ENCODE data around the gene CRYBG2.

CRYBG2 gene

DNA sequence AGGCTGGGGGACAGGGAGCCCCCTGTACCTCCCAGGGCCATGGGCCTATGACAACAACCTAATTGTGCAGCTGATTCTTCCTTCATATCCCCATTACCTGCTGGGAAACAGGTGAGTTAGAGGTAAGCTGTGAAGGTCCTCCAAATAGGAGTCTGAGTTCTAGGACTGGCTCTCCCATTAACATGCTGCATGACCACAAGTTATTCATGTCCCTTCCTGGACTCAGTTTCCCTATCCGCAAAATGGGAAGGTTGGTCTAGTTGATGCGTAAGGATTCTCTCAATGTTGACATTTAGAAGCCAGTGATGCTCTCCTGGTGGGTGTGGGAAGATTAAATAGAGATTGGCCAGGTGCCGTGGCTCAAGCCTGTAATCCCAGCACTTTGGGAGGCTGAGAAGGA, 14.6 kb upstream of the CRYBG2 start:
- peaks cover 11 to 18% of the 10 kb centered on the region in 2 donors for H3K27me3 ChIP-seq (ENCODE audit: control insufficient read depth in 1 of 2, insufficient read depth in 2 of 2, low read length in 2 of 2)
- no peaks in the 10 kb centered on the region for H3K36me3 ChIP-seq (ENCODE audit: control insufficient read depth in 2 of 2, insufficient read depth in 2 of 2, low read length in 2 of 2)
- no peak overlapping the region for H3K9ac ChIP-seq (ENCODE audit: low read length in 2 of 2)
- no peaks in the 10 kb centered on the region for H3K9me3 ChIP-seq (ENCODE audit: control insufficient read depth in 2 of 2, low read length in 2 of 2)
- no peak overlapping the region for H3K27ac ChIP-seq (ENCODE audit: low read length)
- H3K4me3 ChIP-seq (ENCODE audit: low read length in 2 of 2), result no peak overlapping the region
- H3K4me1 ChIP-seq (ENCODE audit: control insufficient read depth, insufficient read depth, low read length), result no peaks in the 10 kb centered on the region

DNA sequence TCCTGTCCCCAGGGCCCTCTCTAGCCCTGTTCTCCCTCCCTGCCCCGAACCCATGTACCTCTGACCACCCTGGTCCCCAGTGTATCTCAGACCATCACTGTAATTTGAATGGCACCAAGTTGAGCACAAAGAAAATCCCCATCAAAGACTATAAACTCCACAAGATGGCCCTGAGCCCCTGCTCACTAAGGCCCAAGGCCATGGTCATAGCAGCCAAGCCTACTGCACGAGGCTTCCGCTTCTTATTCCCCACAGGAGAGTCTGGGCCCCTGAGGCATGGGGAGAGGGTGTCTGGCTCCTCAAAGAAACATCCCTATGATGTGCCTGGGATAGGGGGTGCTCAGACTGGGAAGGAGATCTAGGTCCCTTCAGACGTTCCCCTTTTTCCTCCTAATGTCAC, 14.1 kb upstream of the CRYBG2 start:
- H3K27ac ChIP-seq (ENCODE audit: low read length), result no peak overlapping the region
- no peaks in the 10 kb centered on the region for H3K4me1 ChIP-seq (ENCODE audit: control insufficient read depth, insufficient read depth, low read length)
- H3K36me3 ChIP-seq (ENCODE audit: control insufficient read depth in 2 of 2, insufficient read depth in 2 of 2, low read length in 2 of 2), result no peaks in the 10 kb centered on the region
- peaks cover 13 to 22% of the 10 kb centered on the region in 2 donors for H3K27me3 ChIP-seq (ENCODE audit: control insufficient read depth in 1 of 2, insufficient read depth in 2 of 2, low read length in 2 of 2)
- no peak overlapping the region for H3K9ac ChIP-seq (ENCODE audit: low read length in 2 of 2)
- H3K4me3 ChIP-seq (ENCODE audit: low read length in 2 of 2), result no peak overlapping the region
- no peaks in the 10 kb centered on the region for H3K9me3 ChIP-seq (ENCODE audit: control insufficient read depth in 2 of 2, low read length in 2 of 2)

DNA sequence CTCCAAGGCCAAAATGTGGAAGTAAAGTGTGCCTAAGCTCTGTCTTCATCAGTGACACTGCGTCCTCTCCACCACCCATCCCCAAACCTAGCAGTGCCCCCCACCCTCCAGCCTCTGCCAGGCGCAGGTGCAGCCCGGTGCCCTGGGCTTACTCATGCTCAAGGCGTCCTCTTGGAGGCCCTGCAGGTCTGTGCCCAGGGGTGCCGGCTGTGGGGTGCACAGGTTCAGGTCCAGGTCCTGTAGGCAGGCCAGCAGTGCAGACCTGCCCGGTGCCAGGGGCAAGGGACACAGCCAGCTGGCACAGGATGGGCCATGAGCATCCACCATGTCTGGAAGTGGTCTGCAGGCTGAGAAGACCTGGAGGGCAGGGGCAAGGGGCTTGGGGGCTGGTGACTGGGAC, 13.5 kb upstream of the CRYBG2 start:
- Histone ChIP-seq H3K27me3 (ENCODE audit: control insufficient read depth in 1 of 2, insufficient read depth in 2 of 2, low read length in 2 of 2) (peaks cover 17 to 22% of the 10 kb centered on the region in 2 donors), H3K36me3 (ENCODE audit: control insufficient read depth in 2 of 2, insufficient read depth in 2 of 2, low read length in 2 of 2) (no peaks in the 10 kb centered on the region), H3K9me3 (ENCODE audit: control insufficient read depth in 2 of 2, low read length in 2 of 2) (no peaks in the 10 kb centered on the region), H3K4me1 (ENCODE audit: control insufficient read depth, insufficient read depth, low read length) (no peaks in the 10 kb centered on the region), H3K27ac (ENCODE audit: low read length) (no peak overlapping the region), H3K9ac (ENCODE audit: low read length in 2 of 2) (no peak overlapping the region), H3K4me3 (ENCODE audit: low read length in 2 of 2) (no peak overlapping the region)

DNA sequence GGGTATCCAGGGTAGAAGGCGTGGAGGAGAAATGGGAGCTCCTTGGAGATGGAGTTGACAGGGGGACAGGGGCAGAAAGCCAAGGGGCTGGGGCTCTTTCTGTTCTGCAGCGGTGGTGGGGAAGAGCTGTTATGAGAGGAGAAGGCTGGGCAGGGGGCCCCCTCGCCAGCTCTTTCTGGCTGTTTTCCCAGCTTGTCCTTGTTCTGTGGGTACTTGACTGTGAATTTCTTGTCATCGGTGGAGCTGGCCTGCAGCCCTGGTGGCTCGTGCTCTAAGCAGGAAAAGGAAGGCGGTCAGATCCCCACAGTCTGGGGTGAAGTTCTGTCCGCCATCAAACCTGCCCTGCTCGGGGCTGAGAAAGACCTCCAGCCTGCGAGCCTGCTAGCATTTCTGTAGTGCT, 11.0 kb upstream of the CRYBG2 start:
- Histone ChIP-seq H3K27me3 (ENCODE audit: control insufficient read depth in 1 of 2, insufficient read depth in 2 of 2, low read length in 2 of 2) (peaks cover 36 to 46% of the 10 kb centered on the region in 2 donors), H3K27ac (ENCODE audit: low read length) (no peak overlapping the region), H3K4me3 (ENCODE audit: low read length in 2 of 2) (no peak overlapping the region), H3K36me3 (ENCODE audit: control insufficient read depth in 2 of 2, insufficient read depth in 2 of 2, low read length in 2 of 2) (no peaks in the 10 kb centered on the region), H3K9ac (ENCODE audit: low read length in 2 of 2) (no peak overlapping the region), H3K4me1 (ENCODE audit: control insufficient read depth, insufficient read depth, low read length) (peaks cover 8% of the 10 kb centered on the region), H3K9me3 (ENCODE audit: control insufficient read depth in 2 of 2, low read length in 2 of 2) (no peaks in the 10 kb centered on the region)

DNA sequence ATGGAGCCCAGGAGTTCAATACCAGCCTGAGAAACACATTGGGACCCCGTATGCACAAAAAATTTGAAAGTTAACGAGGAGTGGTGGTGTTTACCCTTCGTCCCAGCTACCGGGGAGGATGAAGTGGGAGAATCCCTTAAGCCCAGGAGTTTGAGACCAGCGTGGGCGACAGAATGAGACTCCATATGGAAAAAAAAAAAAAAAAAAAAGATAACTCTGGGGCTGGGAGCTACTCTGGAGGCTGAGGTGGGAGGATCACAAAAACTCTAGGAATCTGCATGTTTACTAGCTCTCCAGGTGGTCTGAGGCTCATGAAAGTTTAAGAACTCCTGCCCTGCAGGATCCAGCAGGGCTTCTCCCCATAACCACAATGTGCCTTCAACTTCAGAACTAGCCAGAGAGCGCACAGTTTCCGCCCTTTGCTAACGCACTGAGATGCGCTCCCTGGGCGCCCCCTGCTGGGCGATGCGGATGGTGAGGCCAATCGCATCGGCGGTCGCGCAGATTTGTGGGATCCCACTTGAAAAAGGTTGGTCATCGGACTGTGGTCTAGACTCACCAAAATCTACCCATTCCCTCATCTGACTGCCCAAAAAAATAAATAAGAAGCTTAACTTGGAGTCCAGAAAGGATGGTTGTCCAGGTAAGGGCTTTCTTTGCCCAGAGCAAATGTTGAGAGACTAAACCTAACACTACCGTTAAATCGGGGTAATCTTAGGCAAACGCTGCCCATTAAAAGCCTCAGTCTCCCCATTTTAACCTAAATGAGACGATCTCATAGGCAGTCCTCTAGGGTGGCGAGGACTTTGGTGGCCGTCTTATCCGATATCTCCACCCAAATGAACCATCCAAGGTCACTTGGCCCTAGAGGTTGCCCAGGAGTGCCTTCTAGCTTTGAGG, 9.9 kb upstream of the CRYBG2 start:
- Histone ChIP-seq H3K4me1 (ENCODE audit: control insufficient read depth, insufficient read depth, low read length) (peaks cover 10% of the 10 kb centered on the region), H3K27ac (ENCODE audit: low read length) (no peak overlapping the region), H3K36me3 (ENCODE audit: control insufficient read depth in 2 of 2, insufficient read depth in 2 of 2, low read length in 2 of 2) (no peaks in the 10 kb centered on the region), H3K4me3 (ENCODE audit: low read length in 2 of 2) (no peak overlapping the region), H3K9me3 (ENCODE audit: control insufficient read depth in 2 of 2, low read length in 2 of 2) (no peaks in the 10 kb centered on the region), H3K27me3 (ENCODE audit: control insufficient read depth in 1 of 2, insufficient read depth in 2 of 2, low read length in 2 of 2) (peaks cover 43 to 54% of the 10 kb centered on the region in 2 donors), H3K9ac (ENCODE audit: low read length in 2 of 2) (no peak overlapping the region)

DNA sequence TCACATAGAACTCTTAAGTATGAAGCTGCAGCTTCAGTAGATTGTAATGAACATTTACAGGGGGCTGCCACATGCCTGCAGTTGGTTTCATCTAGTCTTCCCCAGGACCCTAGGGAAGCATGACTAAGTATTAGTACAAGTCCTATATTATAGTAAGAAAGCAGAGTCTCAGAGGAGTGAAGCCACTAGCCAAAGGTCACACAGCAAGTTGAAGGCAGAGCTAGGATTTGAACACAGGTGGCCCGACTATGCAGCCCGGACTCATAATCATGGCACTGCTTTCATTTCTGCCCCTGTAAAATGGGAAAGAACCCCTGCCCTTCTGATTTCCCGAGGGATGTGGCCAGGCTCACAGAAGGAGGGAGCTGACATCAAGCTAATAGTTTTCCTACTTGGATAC, 8.4 kb upstream of the CRYBG2 start:
- Histone ChIP-seq H3K9me3 (ENCODE audit: control insufficient read depth in 2 of 2, low read length in 2 of 2) (no peaks in the 10 kb centered on the region), H3K27me3 (ENCODE audit: control insufficient read depth in 1 of 2, insufficient read depth in 2 of 2, low read length in 2 of 2) (peaks cover 46 to 56% of the 10 kb centered on the region in 2 donors), H3K36me3 (ENCODE audit: control insufficient read depth in 2 of 2, insufficient read depth in 2 of 2, low read length in 2 of 2) (no peaks in the 10 kb centered on the region), H3K4me1 (ENCODE audit: control insufficient read depth, insufficient read depth, low read length) (peaks cover 10% of the 10 kb centered on the region), H3K27ac (ENCODE audit: low read length) (no peak overlapping the region), H3K4me3 (ENCODE audit: low read length in 2 of 2) (no peak overlapping the region), H3K9ac (ENCODE audit: low read length in 2 of 2) (no peak overlapping the region)

DNA sequence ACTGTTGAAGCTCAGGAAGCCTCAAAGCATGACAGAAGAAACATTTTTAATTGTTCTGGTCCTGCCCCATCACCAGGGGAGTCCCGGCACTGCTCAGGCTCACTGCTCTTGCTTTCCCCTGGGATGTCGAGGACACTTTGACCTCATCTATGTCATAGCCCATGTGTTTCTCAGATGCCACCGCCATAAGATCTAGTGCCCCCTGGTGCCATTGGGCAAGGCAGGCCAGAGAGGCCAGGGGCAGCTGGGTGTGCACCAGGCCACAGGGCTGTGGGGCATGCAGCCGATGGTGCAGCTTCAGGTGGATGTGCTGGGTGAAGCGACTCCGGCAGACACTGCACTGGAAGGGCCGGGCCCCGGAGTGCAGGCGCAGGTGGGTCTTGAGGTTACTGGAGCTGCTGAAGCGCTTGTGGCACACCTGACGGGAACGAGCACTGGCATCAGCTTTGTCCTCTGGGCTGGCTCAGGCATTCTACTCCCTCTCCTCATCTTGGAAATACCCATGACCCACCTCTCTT, 7.7 kb upstream of the CRYBG2 start:
- Histone ChIP-seq H3K27me3 (ENCODE audit: control insufficient read depth in 1 of 2, insufficient read depth in 2 of 2, low read length in 2 of 2) (peaks cover 49 to 62% of the 10 kb centered on the region in 2 donors), H3K36me3 (ENCODE audit: control insufficient read depth in 2 of 2, insufficient read depth in 2 of 2, low read length in 2 of 2) (no peaks in the 10 kb centered on the region)

DNA sequence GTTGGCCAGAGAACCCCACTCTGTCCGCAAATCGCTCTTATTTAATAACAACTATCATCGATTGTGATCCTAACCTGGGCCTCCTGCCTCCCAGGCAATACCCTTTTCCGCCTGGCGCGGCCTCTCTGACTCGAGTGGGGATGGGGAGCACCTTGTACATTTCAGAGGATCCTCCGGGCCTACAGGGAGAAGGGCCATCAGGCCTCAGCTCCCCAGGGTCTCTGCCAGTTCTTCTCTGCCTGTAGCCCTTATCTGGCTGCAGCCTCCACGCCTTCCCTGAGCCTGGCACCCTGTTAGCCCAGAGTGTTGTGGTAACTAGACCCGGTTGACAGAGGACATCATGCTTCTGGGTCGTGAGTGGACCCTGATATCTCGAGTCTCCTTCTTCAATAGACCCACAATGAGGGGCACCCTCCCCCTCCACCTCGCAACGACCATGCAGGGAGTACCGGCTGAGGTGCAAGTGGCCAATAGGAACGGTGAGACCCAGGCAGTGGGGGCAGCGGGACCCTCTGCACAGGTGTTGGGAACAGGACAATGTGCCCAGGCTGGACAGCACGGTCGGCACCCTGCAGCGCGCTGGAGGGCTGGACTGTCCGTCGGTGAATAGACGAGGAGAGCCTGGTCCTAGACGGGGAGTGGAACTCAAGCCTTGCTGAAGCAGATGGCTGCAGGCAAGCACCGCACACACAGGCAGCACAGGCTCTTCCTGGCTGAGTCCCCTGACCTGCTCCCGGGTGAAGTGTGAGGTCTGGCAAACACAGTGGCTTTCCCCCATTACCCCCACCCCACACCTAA, 7.1 kb upstream of the CRYBG2 start:
- Histone ChIP-seq H3K27me3 (ENCODE audit: control insufficient read depth in 1 of 2, insufficient read depth in 2 of 2, low read length in 2 of 2) (peaks cover 53 to 62% of the 10 kb centered on the region in 2 donors), H3K27ac (ENCODE audit: low read length) (no peak overlapping the region), H3K36me3 (ENCODE audit: control insufficient read depth in 2 of 2, insufficient read depth in 2 of 2, low read length in 2 of 2) (no peaks in the 10 kb centered on the region), H3K9me3 (ENCODE audit: control insufficient read depth in 2 of 2, low read length in 2 of 2) (no peaks in the 10 kb centered on the region), H3K4me3 (ENCODE audit: low read length in 2 of 2) (peak overlapping the region; percentile 49 to 51), H3K9ac (ENCODE audit: low read length in 2 of 2) (no peak overlapping the region), H3K4me1 (ENCODE audit: control insufficient read depth, insufficient read depth, low read length) (peaks cover 10% of the 10 kb centered on the region)

More for the DNA sequence above, 7.7 kb upstream of the CRYBG2 start:
- H3K4me3 ChIP-seq (ENCODE audit: low read length in 2 of 2), result no peak overlapping the region
- H3K27ac ChIP-seq (ENCODE audit: low read length), result no peak overlapping the region
- H3K9me3 ChIP-seq (ENCODE audit: control insufficient read depth in 2 of 2, low read length in 2 of 2), result no peaks in the 10 kb centered on the region
- H3K4me1 ChIP-seq (ENCODE audit: control insufficient read depth, insufficient read depth, low read length), result peaks cover 10% of the 10 kb centered on the region
- no peak overlapping the region for H3K9ac ChIP-seq (ENCODE audit: low read length in 2 of 2)

DNA sequence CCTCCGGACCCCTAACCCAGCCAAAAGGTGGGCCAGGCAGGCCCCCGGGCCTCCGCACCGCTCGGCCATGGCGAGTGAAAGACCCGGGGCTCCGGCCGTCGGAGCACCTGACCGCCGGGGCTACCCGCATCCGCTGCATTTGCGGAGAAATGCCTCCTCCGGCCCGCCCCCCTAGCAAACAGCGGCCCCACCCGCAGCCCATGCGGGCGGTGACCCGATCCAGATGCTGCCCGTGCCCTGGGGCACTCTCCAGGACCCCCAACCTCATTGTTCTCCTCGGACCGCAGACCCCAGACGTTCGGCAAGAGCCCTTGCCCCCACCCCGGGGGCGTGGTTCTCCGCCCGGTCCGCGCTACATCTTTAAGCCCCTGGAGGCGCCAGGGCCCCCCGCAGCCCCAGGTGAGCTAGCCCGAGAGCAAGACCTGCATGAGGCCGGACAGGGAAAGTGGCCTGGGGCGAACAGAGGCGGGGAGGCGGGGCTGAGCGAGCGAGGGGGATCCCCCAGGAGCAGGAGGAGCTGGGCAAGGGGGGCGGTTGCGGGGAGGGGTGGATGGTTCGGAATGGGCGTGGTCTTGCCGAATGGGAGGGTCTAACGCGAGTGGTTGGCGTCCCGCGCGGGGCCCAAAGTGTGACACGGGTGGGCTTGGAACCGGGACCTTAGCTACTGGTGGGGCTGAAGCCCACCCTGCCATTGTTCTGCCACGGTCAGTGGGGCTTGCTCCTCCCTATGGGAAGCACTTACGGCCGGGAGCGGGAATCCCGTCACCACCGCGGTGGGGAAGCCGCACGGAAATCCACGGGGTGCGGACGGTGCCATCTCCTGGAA, 6.3 kb upstream of the CRYBG2 start:
- Histone ChIP-seq H3K4me1 (ENCODE audit: control insufficient read depth, insufficient read depth, low read length) (peaks cover 10% of the 10 kb centered on the region), H3K27ac (ENCODE audit: low read length) (no peak overlapping the region), H3K4me3 (ENCODE audit: low read length in 2 of 2) (peak overlapping the region; percentile 49 to 51), H3K36me3 (ENCODE audit: control insufficient read depth in 2 of 2, insufficient read depth in 2 of 2, low read length in 2 of 2) (no peaks in the 10 kb centered on the region), H3K9me3 (ENCODE audit: control insufficient read depth in 2 of 2, low read length in 2 of 2) (no peaks in the 10 kb centered on the region), H3K27me3 (ENCODE audit: control insufficient read depth in 1 of 2, insufficient read depth in 2 of 2, low read length in 2 of 2) (peaks cover 60 to 62% of the 10 kb centered on the region in 2 donors), H3K9ac (ENCODE audit: low read length in 2 of 2) (no peak overlapping the region)
